ENCODE results near the gene PSMD6.

The PSMD6 gene

GRCh38 chr3:64008487-64009351 is 14.6 kb downstream of the PSMD6 start:
- DNase-seq (ENCODE audit: low spot score), result no peak

DNA sequence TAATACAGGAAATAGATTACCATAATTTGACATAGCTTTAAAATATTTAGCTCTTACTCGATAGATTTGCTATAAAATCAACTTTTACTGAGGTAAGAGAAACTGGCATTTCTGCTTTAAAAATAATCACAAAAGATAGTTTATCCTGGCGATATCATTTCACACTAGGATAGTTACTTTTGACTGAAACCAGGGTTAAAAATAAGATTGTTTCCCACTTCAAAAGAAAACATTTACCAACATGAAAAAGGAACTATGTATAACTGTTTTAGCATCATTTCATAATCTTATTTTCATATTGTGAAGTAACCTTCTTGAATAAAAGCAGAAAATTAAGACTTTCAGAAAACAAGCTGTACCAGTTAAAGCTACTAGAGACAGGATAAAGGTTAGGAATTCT is 15.3 kb downstream of the PSMD6 start:
- DNase-seq (ENCODE audit: low spot score), result no peak

DNA sequence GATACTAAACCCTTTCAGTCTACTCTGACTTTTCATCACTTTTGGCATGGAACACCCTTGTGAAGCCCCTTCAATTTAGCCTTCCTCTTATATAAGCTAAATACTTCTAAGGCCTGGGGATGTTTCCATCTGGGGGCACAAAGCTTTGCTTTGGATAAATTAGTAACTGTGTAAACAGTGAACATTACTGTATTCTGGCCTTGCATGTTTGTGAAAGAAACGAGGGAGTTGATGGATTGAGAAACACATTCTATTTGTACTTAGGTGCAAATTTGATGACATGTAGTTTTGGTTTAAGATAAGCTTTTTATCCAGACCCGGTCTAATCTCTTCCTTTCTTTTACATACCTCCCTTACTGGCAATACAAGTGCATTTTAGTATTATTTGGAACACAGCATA is 19.7 kb downstream of the PSMD6 start:
- DNase-seq (ENCODE audit: low spot score), result no peak

DNA sequence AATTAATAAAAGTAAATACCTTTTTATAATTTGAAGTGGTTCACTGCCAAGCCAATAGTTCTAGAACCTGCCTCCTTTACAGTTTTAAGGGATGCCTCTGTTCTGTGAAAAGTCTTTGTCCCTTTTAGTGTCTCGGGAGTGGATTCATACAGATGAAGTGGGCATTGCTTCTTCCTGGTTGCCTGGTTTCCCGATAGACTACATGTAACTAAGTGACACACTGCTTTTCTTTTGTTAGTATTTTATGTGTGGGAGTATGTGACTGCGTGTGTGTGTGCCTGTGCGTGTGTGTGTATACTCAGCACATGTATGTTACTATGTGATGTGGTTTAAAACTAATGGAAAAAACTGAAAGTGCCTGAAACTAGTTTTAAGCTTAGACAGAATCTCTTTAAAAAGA is 21.1 kb downstream of the PSMD6 start:
- DNase-seq (ENCODE audit: low spot score), result no peak

- no peak for DNase-seq (ENCODE audit: low spot score)
These were observed 22.7 kb downstream of the PSMD6 start for GRCh38 chr3:64000453-64001055.

DNA sequence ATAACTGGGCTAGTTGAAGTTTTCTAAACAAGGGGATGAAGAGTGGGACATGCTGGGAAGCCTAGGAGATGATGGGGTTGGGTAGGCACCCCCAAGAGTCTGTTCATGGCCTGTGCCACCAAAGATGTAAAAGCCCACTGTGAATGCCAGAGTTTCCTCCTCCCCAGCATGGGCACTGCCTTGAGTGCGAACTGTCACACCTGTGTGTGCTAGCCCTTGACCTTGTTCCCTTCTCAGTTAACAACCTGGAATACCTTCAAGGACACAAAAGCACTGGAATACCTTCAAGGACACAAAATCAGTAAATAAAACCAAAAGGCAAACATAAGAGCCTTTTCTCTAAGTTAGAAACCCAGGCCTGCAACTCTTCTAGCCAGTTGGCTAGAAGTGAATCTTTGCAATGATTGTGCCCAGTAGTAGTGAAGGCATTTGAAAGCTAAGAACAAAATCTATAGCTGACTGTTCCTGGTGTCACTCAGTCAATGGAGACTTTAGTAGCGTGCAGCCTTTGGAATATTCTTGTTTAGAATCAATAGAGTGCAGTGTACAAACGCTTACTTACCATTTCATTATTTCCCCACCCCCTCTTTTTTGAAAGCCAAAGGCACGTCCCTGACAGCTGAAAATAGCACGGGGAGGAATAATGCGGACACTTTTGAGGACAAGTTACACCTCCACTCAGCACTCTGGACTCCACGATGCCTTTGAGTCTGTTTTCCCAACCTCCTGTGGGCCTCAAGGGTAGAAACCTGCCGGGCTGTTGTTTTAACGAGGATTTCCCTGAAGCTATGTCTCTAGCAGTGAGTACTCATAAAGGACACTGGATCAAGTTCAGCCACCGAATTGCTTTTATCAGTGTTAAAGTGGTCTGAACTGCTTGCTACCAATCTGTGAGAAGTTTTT is 24.2 kb downstream of the PSMD6 start:
- DNase-seq (ENCODE audit: low spot score), result no peak

DNA sequence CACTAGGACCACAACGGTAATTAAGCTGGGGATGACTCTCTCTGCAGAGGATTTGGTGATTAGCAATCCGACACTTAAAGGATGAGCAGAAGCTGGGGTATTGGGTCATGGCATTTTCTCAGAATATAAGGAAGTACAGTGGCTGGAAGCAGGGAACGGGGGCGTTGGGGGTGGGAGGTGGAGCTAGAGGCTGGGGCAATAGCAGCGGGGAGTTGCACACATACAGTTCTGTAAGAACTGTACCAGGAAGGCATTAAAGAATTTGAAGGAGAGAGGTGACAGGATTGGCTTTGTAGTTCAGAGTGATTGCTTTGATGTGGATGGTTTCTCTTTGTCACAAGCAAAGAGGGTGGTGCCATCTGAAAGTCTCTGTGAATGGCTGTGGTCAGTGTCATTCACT is 28.2 kb downstream of the PSMD6 start:
- DNase-seq (ENCODE audit: low spot score), result no peak

- peak; percentile 54 for DNase-seq (ENCODE audit: low spot score)
These were observed 29.6 kb downstream of the PSMD6 start for GRCh38 chr3:63993653-63994079.

- DNase-seq (ENCODE audit: low spot score), result no peak
These were observed 30.6 kb downstream of the PSMD6 start for GRCh38 chr3:63992516-63993209.

- no peak for DNase-seq (ENCODE audit: low spot score)
These were observed 31.6 kb downstream of the PSMD6 start for GRCh38 chr3:63991666-63992065.

DNA sequence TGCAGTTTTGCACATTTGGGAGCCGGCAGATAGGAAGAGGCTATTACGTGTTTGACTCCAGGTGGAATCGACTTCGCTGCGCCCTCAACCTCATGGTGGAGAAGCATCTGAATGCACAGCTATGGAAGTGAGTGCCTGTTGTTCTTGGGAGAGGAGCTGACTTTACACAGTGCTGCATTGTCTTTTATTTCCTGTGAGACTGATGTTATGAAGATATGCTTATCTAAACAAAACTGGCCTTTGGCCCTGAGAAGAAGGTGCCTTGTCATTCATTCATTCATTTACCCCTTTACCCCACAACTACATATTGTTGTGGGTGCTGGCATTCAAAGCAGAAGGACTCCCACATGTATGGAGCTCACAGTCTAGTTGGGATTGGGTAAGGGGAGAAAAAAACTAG is 32.6 kb downstream of the PSMD6 start:
- DNase-seq (ENCODE audit: low spot score), result no peak

GRCh38 chr3:63990204-63990603 is 33.1 kb downstream of the PSMD6 start:
- no peak for DNase-seq (ENCODE audit: low spot score)

DNA sequence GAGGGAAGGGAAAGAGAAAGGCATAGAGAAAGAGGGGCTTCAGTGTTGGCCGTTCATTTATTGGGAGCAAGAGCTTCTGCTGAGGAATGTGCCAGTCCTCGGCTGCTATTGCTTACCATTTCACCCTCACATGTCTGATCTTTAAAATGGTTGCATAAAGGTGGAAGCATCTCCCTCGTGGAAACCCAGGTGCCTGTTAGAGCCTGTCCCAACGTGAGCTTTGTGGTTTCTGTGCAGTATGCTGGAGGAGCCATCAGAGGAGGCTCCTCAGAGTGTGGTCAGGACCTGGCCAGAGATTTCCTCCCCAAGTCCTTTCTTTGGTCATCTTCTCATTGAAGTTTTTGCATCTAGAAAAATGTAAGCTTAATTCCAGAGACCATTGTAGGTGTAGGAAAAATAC is 34.4 kb downstream of the PSMD6 start:
- DNase-seq (ENCODE audit: low spot score), result no peak

DNA sequence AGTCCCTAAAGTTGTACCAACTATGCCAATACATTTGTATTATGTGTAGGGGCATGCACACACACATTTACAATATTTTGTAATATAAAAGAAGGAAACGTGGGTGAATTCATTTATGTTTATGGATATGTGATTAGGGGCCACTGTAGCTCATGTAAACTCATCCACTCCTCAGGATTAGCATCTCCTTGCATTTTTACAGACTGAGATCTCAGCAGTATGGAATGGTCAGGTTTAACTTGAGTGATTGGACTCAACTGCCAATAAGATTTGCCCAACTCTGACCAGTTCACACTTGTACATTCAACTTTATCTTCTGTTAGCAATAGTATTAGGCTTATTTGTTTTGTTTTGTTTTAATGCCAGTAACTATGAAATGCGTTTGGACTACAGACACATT is 36.5 kb downstream of the PSMD6 start:
- DNase-seq (ENCODE audit: low spot score), result no peak

DNA sequence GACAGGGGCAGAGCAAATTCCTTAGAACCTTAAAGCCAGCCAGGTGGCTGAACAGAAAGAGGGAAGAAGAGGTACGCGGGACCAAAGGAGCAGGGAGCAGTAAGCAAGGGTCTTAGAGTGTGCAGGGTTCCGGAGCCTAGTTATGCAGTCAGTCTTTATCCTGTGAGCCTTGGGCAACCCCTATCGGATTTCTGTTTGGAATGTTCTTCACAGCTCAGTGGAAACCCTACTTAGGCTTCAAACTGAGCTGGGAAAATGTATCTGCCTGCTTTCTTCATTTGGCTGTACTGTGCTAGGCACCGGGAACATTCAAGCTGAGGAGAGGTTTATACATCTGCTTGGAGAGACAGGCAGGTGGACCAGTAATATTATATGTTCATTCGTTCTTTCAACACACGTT is 37.1 kb downstream of the PSMD6 start:
- DNase-seq (ENCODE audit: low spot score), result no peak

DNA sequence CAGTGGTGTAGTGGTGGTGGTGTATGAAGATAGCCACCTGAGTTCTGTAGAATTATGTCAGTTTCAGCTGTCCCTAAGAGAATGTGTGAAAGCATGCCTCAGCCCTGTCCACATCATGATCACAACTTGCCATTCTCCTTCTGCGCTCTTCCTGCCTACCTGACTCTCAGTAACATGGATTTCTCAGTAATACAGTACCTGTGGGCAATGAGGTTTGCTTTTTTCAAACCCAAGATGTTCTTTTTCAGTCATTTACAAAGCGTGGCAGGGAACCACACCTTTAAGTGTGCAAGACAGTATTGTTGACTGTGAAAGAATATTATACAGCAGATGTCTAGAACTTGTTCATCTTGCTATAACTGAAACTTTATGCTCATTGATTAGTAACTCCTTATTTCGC is 38.9 kb downstream of the PSMD6 start:
- no peak for DNase-seq (ENCODE audit: low spot score)

GRCh38 chr3:63981980-63982379 is 41.3 kb downstream of the PSMD6 start:
- no peak for DNase-seq (ENCODE audit: low spot score)

DNA sequence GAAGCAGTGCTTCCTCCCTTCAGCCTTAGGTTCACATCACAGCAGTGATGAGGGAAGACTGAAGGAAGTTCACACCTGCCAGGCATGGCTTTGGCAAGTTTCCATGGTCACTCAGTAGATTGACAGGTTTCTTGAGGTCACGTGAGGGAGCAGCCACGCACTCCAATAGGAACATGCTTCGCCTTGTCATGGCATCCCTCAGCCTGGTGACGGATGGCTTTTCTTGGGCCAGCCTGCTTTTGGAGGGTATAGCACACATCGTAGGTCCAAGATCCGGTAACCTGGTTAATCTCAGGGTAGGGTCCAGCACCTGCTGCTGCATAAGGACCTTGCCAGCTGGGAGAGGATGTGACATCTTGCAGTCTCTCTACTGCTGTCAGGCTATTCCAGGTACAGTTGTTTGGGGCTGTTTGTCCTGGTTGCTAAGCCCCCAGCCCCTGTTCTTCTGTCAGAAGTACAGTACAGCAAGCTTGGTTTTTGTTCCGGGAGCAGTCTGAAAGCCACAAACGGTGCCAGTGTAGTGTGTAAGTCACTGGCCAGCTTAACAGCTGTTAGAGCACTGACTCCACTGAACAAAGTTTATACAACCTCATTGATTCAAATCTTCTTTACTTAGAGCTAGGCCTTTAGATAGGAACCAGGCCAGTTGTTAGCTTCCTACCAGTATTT is 42.3 kb downstream of the PSMD6 start:
- DNase-seq (ENCODE audit: low spot score), result no peak

GRCh38 chr3:63980019-63980418 is 43.3 kb downstream of the PSMD6 start:
- no peak for DNase-seq (ENCODE audit: low spot score)

GRCh38 chr3:63979093-63979885 is 44.0 kb downstream of the PSMD6 start:
- no peak for DNase-seq (ENCODE audit: low spot score)

GRCh38 chr3:63977893-63978292 is 45.4 kb downstream of the PSMD6 start:
- no peak for DNase-seq (ENCODE audit: low spot score)
